SH-SY5Y (cell line): ENCODE measurements around the gene RASGEF1C.

Experiments
- GATA2 ChIP-seq: IDR thresholded peaks from 2 replicates; pipeline ENCODE4 v1.6.1; 2011; ENCODE audit warnings: mild to moderate bottlenecking, low read depth, low read length
- GATA3 ChIP-seq: IDR thresholded peaks from 2 replicates; pipeline ENCODE4 v1.6.1; 2011; ENCODE audit warnings: low read depth, mild to moderate bottlenecking, low read length, moderate library complexity

RASGEF1C gene

DNA sequence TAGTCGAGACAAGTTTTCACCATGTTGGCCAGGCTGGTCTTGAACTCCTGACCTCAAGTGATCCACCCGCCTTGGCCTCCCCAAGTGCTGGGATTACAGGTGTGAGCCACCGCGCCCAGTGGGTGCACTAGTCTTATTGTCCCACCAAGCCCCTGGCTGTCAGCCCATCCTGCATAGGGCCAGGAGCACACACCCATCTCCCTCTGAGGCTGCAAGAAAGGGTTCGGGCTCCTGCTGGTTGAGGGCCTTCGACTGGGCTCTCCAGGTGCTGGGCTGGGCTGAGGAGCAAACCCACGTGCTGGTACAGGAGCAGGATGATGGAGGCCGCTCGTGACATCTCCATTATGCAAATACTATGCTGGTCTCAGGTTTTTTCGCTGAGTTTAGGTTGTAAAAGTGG lies 112.4 kb downstream of the RASGEF1C start:
- TF ChIP-seq GATA2 (no peak), GATA3 (no peak)

GRCh38 chr5:180095545-180095944 lies 113.5 kb downstream of the RASGEF1C start:
- TF ChIP-seq GATA2 (no peak), GATA3 (no peak)

GRCh38 chr5:180093651-180094382 lies 115.2 kb downstream of the RASGEF1C start:
- TF ChIP-seq GATA2 (no peak), GATA3 (no peak)

DNA sequence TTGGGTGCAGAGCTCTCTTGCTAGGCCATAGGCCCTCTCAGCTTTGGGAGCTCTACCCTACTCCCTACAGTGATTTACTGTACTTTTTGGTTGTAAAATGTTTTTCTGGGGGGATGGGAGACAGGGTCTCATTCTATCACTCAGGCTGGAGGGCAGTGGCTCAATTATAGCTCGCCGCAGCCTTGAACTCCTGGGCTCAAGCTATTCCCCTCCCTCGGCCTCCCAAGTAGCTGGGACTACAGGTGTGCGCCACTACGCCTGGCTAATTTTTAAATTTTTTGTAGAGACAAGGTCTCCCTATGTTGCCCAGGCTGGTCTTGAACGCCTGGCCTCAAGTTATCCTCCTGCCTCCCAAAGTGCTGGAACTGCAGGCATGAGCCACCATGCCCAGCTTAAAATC lies 115.8 kb downstream of the RASGEF1C start:
- TF ChIP-seq GATA3 = no peak

- no peak for TF ChIP-seq GATA3
- no peak for TF ChIP-seq GATA2
Observed at GRCh38 chr5:180090769-180091546, 118.1 kb downstream of the RASGEF1C start.

- no peak for TF ChIP-seq GATA2
Observed at GRCh38 chr5:180090098-180090768, 118.8 kb downstream of the RASGEF1C start.

DNA sequence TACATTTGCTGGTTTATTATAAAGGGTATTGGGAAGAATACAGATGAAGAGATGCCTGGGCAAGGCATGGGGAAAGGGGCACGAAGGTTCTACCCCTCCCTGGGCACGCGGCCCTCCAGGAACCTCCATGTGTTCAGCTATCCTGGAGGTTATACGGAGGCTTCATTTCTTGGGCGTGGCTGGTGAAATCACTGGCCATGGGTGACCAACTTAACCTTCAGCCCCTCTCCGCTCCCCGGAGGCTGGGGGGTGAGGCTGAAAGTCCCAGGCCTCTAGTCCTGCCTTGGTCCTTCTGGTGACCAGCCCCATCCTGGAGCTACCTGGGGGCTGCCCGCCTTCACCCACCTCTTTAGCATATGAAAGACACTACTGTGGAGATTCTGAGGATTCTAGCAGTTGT lies 120.5 kb downstream of the RASGEF1C start:
- TF ChIP-seq GATA3 (no peak), GATA2 (no peak)

- TF ChIP-seq GATA3 = no peak
- no peak for TF ChIP-seq GATA2
Observed at GRCh38 chr5:180086816-180087399, 122.1 kb downstream of the RASGEF1C start.

DNA sequence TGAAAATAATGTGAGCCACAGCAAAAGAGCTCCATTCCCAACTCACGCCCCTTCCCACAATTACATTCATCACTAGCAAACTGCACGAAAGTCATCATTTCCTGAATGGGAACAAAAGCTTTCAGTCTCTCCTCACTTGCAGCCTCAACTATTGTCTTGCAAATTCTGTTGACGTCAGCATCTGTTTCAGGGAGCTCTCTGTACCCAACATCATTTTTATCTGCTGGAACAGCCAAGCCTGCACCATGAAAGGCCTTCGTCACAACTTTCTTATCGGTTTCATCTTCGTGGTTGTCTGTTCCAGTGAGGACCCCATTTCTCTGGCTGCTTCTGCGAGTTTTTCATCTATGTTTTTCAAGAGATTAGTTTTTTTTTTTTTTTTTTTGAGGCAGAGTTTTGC lies 123.2 kb downstream of the RASGEF1C start:
- TF ChIP-seq GATA2 (no peak), GATA3 (no peak)

DNA sequence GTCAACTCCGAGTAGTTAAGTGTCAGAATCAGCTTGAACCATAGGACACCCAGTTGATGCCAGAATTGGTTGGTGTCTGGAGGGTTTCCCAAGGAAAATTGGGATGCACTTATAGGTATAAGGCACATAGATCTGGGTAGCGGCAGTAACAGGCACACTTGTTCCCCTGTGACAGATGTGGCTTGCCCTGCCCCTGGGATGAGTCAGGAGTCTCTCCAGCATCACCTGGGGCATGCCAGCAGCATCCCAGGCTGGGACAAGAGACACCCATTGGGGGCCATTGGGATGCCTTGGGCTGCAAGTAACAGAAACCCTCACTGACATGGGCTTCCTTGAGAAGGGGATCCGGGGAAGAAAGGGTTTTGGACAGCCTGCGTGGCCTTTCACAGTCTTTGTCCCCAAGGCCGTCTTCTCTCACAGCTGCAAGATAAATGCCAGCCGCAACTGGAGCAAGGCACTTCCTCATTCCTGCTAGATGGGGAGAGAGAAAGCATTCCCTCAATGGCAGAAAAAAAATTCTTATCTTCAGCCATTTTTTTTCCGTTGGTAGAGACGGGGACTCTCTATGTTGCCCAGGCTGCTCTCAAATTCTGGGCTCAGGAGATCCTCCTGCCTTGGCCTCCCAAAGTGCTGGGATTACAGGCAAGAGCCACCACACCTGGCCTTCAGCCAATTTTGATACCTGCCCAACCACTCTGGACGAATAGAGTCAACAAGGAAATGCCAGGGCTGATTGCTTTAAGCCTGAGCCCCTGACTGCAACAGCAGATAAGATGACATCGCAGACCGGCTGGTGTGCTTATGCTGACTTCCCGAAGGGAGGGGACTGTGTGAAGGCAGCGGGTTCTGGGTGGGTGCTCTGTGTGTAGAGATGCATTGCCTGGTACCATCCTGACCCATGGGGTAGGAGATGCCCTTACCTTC lies 124.1 kb downstream of the RASGEF1C start:
- TF ChIP-seq GATA3 = no peak
- peak; percentile 70 for TF ChIP-seq GATA2

GRCh38 chr5:180083529-180084060 lies 125.4 kb downstream of the RASGEF1C start:
- TF ChIP-seq GATA3 (no peak), GATA2 (no peak)

DNA sequence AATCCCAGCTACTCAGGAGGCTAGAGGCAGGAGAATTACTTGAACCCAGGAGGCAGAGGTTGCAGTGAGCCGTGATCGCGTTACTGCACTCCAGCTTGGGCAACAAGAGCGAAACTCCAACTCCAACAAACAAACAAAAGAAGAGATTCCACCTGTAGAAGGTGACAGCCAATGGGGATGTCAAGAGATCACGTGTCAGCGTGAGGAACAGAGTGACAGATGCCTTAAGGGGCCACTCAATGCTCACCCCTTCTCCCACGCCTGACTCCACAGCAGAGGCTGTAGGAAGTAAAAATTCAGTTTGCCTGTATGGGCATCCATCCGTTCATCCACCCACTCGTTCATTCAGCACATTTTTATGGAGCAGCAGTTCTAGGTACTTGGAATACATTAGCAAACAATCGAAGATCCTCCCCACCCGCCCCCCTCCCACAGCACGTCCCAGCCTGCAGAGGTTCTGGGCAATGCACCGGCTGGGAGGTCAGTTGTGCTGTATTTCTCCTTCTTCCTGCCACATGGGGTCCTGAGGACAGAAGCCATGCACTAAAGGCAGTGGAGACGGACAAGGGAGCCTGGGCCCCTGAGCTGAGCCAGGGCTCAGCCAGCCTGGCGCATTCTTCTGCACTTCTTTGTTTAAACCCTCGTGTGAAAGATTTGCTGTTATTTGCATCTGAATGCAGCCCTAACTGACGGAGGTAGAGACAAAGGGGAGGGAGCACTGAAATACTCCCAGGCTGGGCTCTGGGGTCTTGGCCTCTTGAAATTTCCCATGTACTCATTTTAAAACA lies 126.2 kb downstream of the RASGEF1C start:
- TF ChIP-seq GATA2 (no peak), GATA3 (no peak)
